Left lobe of liver (tissue), 2 donors: Measurements from ENCODE around the gene PGC. TPM values are rescaled to one million over a fixed set of nuclear protein-coding genes. Genes with fewer than 3 reads are reported as not detected.
A peak's percentile ranks its signal among the peaks of the same experiment; 100 is the strongest.

ENCODE experiments used
- ATAC-seq: fragments of 200-7000 bp; cut with Tn5 transposase; one replicate; pipeline ENCODE4 v1.9.1; 2020; ENCODE audit warnings: mild to moderate bottlenecking, moderate library complexity
- DNase-seq: peaks from one replicate; pipeline ENCODE4 v3.0.0-alpha.2; 2020; ENCODE audit warnings: low spot score
- total RNA-seq: library from RNA; stranded (reverse); gene quantifications from one replicate; pipeline ENCODE4 v1.2.1, GENCODE V29; 2021
- donor health status: DM: no; HTN: no; CAD: no; lungs with moderate emphysema.
- donor health status: DM: no; HTN: yes; CAD: no.

Gene PGC
- total RNA-seq, 1 donor from 2014 or later: 0.63 TPM

GRCh38 chr6:41732591-41733359, 14.4 kb downstream of the PGC start:
- no peak for DNase-seq

GRCh38 chr6:41732149-41732548, 15.0 kb downstream of the PGC start:
- ATAC-seq: no peak
- no peak for DNase-seq

More at GRCh38 chr6:41732591-41733359, 14.4 kb downstream of the PGC start:
- no peak for ATAC-seq

DNA sequence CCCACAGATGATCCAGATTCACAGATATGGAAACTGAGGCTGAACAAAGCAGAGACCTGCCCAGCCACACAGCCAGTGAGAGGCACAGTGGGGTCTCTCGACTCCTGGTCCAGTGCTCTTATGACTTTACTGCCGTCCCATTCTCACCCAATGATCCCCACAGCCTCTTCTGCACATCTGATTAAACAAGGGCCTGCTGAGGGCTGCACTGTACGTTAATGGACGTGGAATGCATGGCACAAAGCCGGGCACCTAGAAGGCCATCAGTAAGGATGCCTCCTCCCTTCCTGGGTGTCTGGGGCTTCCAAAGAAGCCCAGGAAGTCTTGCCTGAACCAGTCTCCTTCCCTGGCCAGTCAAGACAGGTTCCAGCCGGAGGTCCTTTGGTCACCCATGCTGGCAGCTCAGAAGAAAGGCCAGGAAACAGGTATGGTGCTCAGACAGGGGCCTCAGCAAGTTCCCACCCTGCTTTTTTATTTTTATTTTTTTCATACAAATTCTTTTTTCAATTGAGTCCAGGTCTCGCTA, 15.6 kb downstream of the PGC start:
- no peak for ATAC-seq
- no peak for DNase-seq

GRCh38 chr6:41730531-41731436, 16.4 kb downstream of the PGC start:
- no peak for ATAC-seq
- DNase-seq: no peak

- ATAC-seq (no peak), DNase-seq (no peak)
Observed at GRCh38 chr6:41729624-41730023, 17.6 kb downstream of the PGC start.

DNA sequence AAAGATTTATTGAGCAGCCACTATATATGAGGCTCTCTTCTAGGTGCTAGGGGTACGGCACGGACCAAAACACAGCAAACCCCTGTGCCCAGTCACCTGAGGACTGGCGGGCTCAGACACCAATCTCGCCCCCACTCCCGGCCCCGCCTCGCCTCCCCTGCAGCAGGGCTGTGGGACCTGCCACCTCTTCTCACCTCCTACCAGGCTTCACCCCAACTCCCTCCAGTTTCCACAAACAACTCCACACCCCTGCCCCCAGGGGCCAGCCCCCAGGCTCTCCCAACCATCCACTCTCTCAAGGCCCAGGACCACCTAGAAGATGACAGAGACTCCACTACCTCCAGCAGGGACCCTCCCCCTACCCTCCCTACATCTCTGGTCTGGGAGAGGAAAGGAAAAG, 18.2 kb downstream of the PGC start:
- DNase-seq (no peak), ATAC-seq (no peak)

- ATAC-seq: peak; percentile 18
- DNase-seq: no peak
Observed at GRCh38 chr6:41728073-41728936, 18.9 kb downstream of the PGC start.

- ATAC-seq (no peak), DNase-seq (no peak)
Observed at GRCh38 chr6:41727705-41728072, 19.5 kb downstream of the PGC start.

DNA sequence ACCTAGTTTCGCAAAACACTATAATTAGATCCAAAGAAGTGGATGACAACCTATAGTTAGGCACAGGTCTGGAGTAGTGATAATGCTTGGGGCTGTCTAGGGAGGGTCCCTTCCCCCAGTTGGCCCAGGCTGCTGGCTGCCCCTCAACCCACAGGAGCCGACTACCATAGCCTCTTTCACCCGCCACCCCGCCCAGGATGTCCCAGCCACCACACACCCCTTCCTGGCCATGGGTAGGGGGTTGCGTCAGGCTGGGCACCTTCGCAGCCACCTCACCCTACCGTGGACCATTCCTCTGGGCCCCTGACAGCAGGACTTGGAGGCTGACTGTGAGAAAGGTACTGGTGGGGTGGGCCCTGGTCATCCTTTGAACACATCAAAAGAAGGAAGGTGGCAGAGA, 20.3 kb downstream of the PGC start:
- ATAC-seq (no peak), DNase-seq (no peak)

DNA sequence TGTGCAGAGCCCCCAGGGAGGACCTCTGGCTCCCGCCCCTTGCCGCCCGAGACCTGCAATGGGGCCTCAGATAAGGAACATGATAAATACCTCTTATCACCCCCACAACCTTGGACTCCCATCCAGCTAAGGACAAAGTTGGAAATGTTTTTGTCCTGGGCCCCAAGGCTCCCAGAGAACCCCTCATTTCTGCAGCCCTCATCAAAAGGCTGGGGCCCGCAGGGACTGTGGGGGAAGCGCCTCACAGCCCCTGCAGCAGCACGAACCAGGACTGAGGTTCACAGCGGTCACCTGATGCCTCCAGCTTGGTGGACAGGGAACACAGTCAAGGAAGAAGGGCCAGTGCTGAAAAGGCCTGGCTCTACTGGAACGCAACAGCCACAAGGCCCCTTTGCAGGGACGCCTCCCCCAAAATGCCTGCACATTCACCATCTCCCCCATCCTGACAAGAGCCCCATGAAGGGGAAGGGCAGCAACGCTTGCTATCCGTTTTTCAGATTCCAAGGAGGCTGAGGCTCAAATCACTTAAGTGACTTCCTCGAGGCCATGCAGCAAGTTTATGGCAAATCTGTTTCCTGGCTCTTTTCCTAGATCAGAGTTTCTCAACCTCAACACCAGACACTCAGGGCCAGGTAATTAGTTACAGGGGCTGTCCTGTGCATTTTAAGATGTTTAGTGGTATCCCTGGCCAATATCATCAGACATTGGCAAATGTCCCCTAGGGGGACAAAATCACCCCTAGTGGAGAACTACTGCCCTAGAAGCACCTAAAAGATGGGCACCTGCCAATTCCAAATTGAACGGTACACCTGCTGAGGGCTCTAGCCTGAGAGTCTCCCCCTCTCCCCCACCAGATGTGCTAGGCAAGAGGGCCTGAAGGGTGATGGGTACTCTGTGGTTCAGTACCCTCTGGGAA, 22.4 kb downstream of the PGC start:
- DNase-seq (no peak), ATAC-seq (no peak)

DNA sequence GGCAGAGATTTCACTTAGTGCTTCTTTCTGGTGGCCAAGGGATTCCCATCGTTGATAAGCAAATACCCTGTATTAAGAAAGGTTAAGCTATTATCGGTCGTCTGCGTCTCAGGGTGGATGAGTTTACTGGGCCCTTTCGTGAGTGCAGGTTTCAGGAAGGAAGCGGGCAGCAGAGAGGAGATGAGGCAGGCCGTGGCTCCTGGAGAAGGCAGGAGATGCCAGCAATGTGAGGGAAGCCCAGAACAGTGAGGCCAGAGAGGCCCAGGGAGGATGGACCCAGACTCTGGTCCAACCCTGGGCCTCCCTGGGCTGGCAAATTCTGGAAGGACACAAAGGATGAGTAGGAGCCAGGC, 23.0 kb downstream of the PGC start:
- DNase-seq: no peak
- no peak for ATAC-seq

GRCh38 chr6:41723530-41724227, 23.5 kb downstream of the PGC start:
- ATAC-seq (peak; percentile 71), DNase-seq (peak; percentile 64)

- no peak for ATAC-seq
Observed at GRCh38 chr6:41722969-41723529, 24.1 kb downstream of the PGC start.

GRCh38 chr6:41721414-41721813, 25.8 kb downstream of the PGC start:
- ATAC-seq (no peak), DNase-seq (no peak)

More at GRCh38 chr6:41722969-41723529, 24.1 kb downstream of the PGC start:
- DNase-seq: no peak

DNA sequence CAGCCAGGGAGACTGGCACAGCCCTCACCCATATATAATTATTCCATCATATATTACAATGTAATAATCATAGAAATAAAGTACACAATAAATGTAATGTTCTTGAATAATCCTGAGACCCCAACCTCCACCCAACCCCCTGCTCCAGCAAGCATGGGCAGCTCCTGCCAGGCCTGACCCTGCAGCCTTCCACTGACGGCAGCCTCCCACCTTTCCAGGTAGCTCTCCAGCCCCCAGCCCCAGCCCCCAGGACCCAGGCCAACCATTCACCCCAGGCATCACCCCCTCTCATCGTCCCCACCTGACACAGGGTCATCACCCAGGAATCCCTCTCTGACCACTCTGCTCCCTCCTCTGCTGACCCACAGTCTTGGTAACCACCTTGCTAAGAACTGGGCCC, 26.4 kb downstream of the PGC start:
- ATAC-seq (no peak), DNase-seq (no peak)

GRCh38 chr6:41720262-41720620, 27.0 kb downstream of the PGC start:
- DNase-seq (no peak), ATAC-seq (no peak)

GRCh38 chr6:41719436-41720261, 27.5 kb downstream of the PGC start:
- DNase-seq: no peak
- ATAC-seq: no peak

GRCh38 chr6:41718828-41719227, 28.4 kb downstream of the PGC start:
- ATAC-seq (no peak), DNase-seq (no peak)
